IMR-90 (cell line): Measurements from ENCODE around the gene SERPINB8. TPM values are rescaled to one million over a fixed set of nuclear protein-coding genes. Genes with fewer than 3 reads are reported as not detected.

Experiments used
- ATAC-seq: fragments of 200-7000 bp; cut with Tn5 transposase; 2 replicates; pipeline ENCODE4 v1.9.1; 2020; ENCODE audit warnings: low read depth, mild to moderate bottlenecking, moderate library complexity
- BruUV-seq: library from RNA; stranded (reverse); fragments of 400-500 nt; replicated peaks from 2 replicates; lab custom pipeline; 2021; lab: Mats Ljungman, UMichigan
- CTCF ChIA-PET: fragments of 300-600 bp; formaldehyde crosslinking; extraction: SDS; loops from one replicate; lab custom pipeline; 2021; ENCODE audit warnings: antibody characterized with exemption; lab: Yijun Ruan, JAX
- POLR2A ChIA-PET: fragments of 300-600 bp; sonication (Branson Sonifier 250); formaldehyde crosslinking; loops from one replicate; lab custom pipeline; 2022; ENCODE audit warnings: antibody characterized with exemption; ENCODE audit not compliant: unreplicated experiment; lab: Charles Lee
- DNase-seq: peaks from one replicate; pipeline ENCODE4 v3.0.0; 2013
- H2AFZ ChIP-seq: replicated peaks from 2 replicates; pipeline ENCODE3; 2013; ENCODE audit warnings: low read length, mild to moderate bottlenecking; ENCODE audit not compliant: poor library complexity
- H2AK5ac ChIP-seq: 2 replicates; pipeline ENCODE4 v1.6.1; 2013; ENCODE audit warnings: low read depth, low read length, inconsistent platforms
- H2AK9ac ChIP-seq: replicated peaks from 2 replicates; pipeline ENCODE3; 2013; ENCODE audit warnings: mild to moderate bottlenecking, low read depth, low read length, moderate library complexity; ENCODE audit not compliant: poor library complexity
- H2BK120ac ChIP-seq: 2 replicates; pipeline ENCODE4 v1.6.1; 2013; ENCODE audit warnings: low read depth, low read length, inconsistent platforms
- H2BK15ac ChIP-seq: 3 replicates; pipeline ENCODE4 v1.6.1; 2013; ENCODE audit warnings: low read depth, low read length, inconsistent platforms
- H2BK20ac ChIP-seq: 2 replicates; pipeline ENCODE4 v1.6.1; 2013; ENCODE audit warnings: low read depth, mild to moderate bottlenecking, inconsistent platforms, low read length, moderate library complexity
- H2BK5ac ChIP-seq: 2 replicates; pipeline ENCODE4 v1.6.1; 2013; ENCODE audit warnings: mild to moderate bottlenecking, low read depth, low read length, inconsistent platforms; ENCODE audit not compliant: poor library complexity, severe bottlenecking
- H3K14ac ChIP-seq: replicated peaks from 2 replicates; pipeline ENCODE4 v1.6.1; 2013; ENCODE audit warnings: low read depth, low read length, inconsistent platforms
- H3K18ac ChIP-seq: 2 replicates; pipeline ENCODE4 v1.6.1; 2013; ENCODE audit warnings: low read depth, low read length, control low read depth
- H3K23ac ChIP-seq: 2 replicates; pipeline ENCODE4 v1.6.1; 2013; ENCODE audit warnings: low read depth, low read length, inconsistent platforms
- H3K27ac ChIP-seq: 2 replicates; pipeline ENCODE4 v1.5.1; 2013; ENCODE audit warnings: mild to moderate bottlenecking, control low read depth, low read length; ENCODE audit not compliant: insufficient read depth
- H3K27me3 ChIP-seq: 2 replicates; pipeline ENCODE4 v1.6.1; 2013; ENCODE audit warnings: low read length; ENCODE audit not compliant: control insufficient read depth, insufficient read depth
- H3K36me3 ChIP-seq: 2 replicates; pipeline ENCODE4 v1.6.1; 2013; ENCODE audit warnings: low read length, mixed read lengths; ENCODE audit not compliant: control insufficient read depth, insufficient read depth
- H3K4ac ChIP-seq: 2 replicates; pipeline ENCODE4 v1.6.1; 2013; ENCODE audit warnings: low read depth, low read length, inconsistent platforms
- H3K4me1 ChIP-seq: 2 replicates; pipeline ENCODE4 v1.6.1; 2013; ENCODE audit warnings: low read length, mixed read lengths; ENCODE audit not compliant: control insufficient read depth, insufficient read depth
- H3K4me2 ChIP-seq: 2 replicates; pipeline ENCODE4 v1.6.1; 2013; ENCODE audit warnings: low read depth, mild to moderate bottlenecking, control low read depth, low read length, moderate library complexity
- H3K4me3 ChIP-seq: 2 replicates; pipeline ENCODE4 v1.5.1; 2013; ENCODE audit warnings: low read depth, mild to moderate bottlenecking, control low read depth, low read length, moderate library complexity; ENCODE audit not compliant: insufficient read depth
- H3K56ac ChIP-seq: 2 replicates; pipeline ENCODE4 v1.6.1; 2013; ENCODE audit warnings: low read length, inconsistent platforms; ENCODE audit not compliant: insufficient read depth; ENCODE audit errors: extremely low read depth
- H3K79me1 ChIP-seq, 2 experiments: 2 replicates each; pipeline ENCODE4 v1.6.1; 2013; ENCODE audit warnings: low read length in 2 of 2, inconsistent platforms in 1 of 2, low read depth in 1 of 2
- H3K9ac ChIP-seq: 2 replicates; pipeline ENCODE4 v1.6.1; 2013; ENCODE audit warnings: low read depth, low read length, control low read depth
- H3K9me1 ChIP-seq: 2 replicates; pipeline ENCODE4 v1.6.1; 2013; ENCODE audit warnings: low read length, inconsistent platforms; ENCODE audit not compliant: insufficient read depth
- H3K9me3 ChIP-seq: 2 replicates; pipeline ENCODE4 v1.6.1; 2013; ENCODE audit warnings: low read length; ENCODE audit not compliant: control insufficient read depth, insufficient read depth
- H4K20me1 ChIP-seq: 2 replicates; pipeline ENCODE4 v1.6.1; 2013; ENCODE audit warnings: low read length, inconsistent platforms; ENCODE audit not compliant: insufficient read depth
- H4K5ac ChIP-seq: 2 replicates; pipeline ENCODE4 v1.6.1; 2013; ENCODE audit warnings: mild to moderate bottlenecking, low read depth, low read length, control low read depth
- H4K8ac ChIP-seq, 2 experiments: 2 replicates each; pipeline ENCODE4 v1.6.1; 2013; ENCODE audit warnings: low read depth in 2 of 2, low read length in 2 of 2, control low read depth in 1 of 2, inconsistent platforms in 1 of 2
- H4K91ac ChIP-seq: 2 replicates; pipeline ENCODE4 v1.6.1; 2013; ENCODE audit warnings: low read depth, low read length, inconsistent platforms; ENCODE audit not compliant: insufficient read depth
- BHLHE40 ChIP-seq: fragments of 150-350 bp; IDR thresholded peaks from 2 replicates; pipeline ENCODE4 v1.6.1; 2016; ENCODE audit warnings: mild to moderate bottlenecking, low read depth, low read length
- CEBPB ChIP-seq: IDR thresholded peaks from 2 replicates; pipeline ENCODE4 v1.6.1; 2012; ENCODE audit warnings: low read depth, low read length, improper control_type of control experiment
- CHD1 ChIP-seq: IDR thresholded peaks from 2 replicates; pipeline ENCODE4 v1.6.1; 2012; ENCODE audit warnings: low read depth, low read length, improper control_type of control experiment
- CTCF ChIP-seq: conservative IDR thresholded peaks from 2 replicates; pipeline ENCODE4 v1.5.1; 2012; ENCODE audit warnings: mild to moderate bottlenecking, low read depth, low read length, improper control_type of control experiment
- ELK1 ChIP-seq: fragments of 150-350 bp; IDR thresholded peaks from 2 replicates; pipeline ENCODE4 v1.6.1; 2016; ENCODE audit warnings: low read depth, mild to moderate bottlenecking, low read length, moderate library complexity, borderline replicate concordance
- FOS ChIP-seq: fragments of 150-350 bp; IDR thresholded peaks from 2 replicates; pipeline ENCODE4 v1.6.1; 2016; ENCODE audit warnings: low read depth, low read length
- MAFK ChIP-seq: IDR thresholded peaks from 2 replicates; pipeline ENCODE4 v1.6.1; 2012; ENCODE audit warnings: low read depth, low read length, improper control_type of control experiment
- MAZ ChIP-seq: IDR thresholded peaks from 2 replicates; pipeline ENCODE4 v1.6.1; 2012; ENCODE audit warnings: low read depth, mild to moderate bottlenecking, low read length, improper control_type of control experiment, moderate library complexity, borderline replicate concordance
- MXI1 ChIP-seq: IDR thresholded peaks from 2 replicates; pipeline ENCODE4 v1.6.1; 2012; ENCODE audit warnings: low read depth, mild to moderate bottlenecking, low read length, moderate library complexity, borderline replicate concordance
- NFE2L2 ChIP-seq: fragments of 150-350 bp; IDR thresholded peaks from 2 replicates; pipeline ENCODE4 v1.6.1; 2016; ENCODE audit warnings: low read depth, mild to moderate bottlenecking, low read length
- POLR2A ChIP-seq: IDR thresholded peaks from 2 replicates; pipeline ENCODE4 v1.6.1; 2012; ENCODE audit warnings: mild to moderate bottlenecking, low read depth, low read length
- RAD21 ChIP-seq: IDR thresholded peaks from 2 replicates; pipeline ENCODE4 v1.6.1; 2012; ENCODE audit warnings: low read length, improper control_type of control experiment
- RCOR1 ChIP-seq: IDR thresholded peaks from 2 replicates; pipeline ENCODE4 v1.6.1; 2012; ENCODE audit warnings: mild to moderate bottlenecking, low read length, improper control_type of control experiment; ENCODE audit not compliant: insufficient replicate concordance
- RFX5 ChIP-seq: IDR thresholded peaks from 2 replicates; pipeline ENCODE4 v1.8.0; 2012; ENCODE audit warnings: low read depth, mild to moderate bottlenecking, low read length, moderate library complexity
- SMC3 ChIP-seq: fragments of 150-350 bp; IDR thresholded peaks from 2 replicates; pipeline ENCODE4 v1.6.1; 2016; ENCODE audit warnings: low read depth, mild to moderate bottlenecking, antibody characterized with exemption, low read length, moderate library complexity
- USF2 ChIP-seq: fragments of 150-350 bp; IDR thresholded peaks from 2 replicates; pipeline ENCODE4 v1.6.1; 2017; ENCODE audit warnings: mild to moderate bottlenecking, antibody characterized with exemption, low read length, low read depth
- WGBS, 2 experiments: methylation state at CpG; one replicate each; pipeline versions ENCODE4 v1.1.5 to v1.1.7; 2013; ENCODE audit warnings: missing lambda C conversion rate in 2 of 2; ENCODE audit not compliant: insufficient read length in 1 of 2; ENCODE audit errors: extremely low coverage in 2 of 2; 5-methylcytosine and 5-hydroxymethylcytosine counted together
- dilution Hi-C: fragments of 300-500 bp; cut with HindIII; formaldehyde crosslinking; loops from one replicate; pipeline ENCODE4 v1.14.3; 2018; ENCODE audit warnings: low sequenced_read_pairs; ENCODE audit not compliant: unreplicated experiment
- in situ Hi-C: fragments of 300-500 bp; cut with MboI; formaldehyde crosslinking; loops from 3 replicates; pipeline ENCODE4 v1.14.3; 2019; ENCODE audit warnings: low sequenced_read_pairs, inconsistent platforms, mixed read lengths
- intact Hi-C: fragments of 100-400 bp; cut with micrococcal nuclease; formaldehyde crosslinking; loops from 2 replicates; pipeline ENCODE4 v1.10.0; 2022
- polyA plus RNA-seq, 3 experiments: library from polyadenylated mRNA; depleted of rRNA; stranded (reverse); fragments of >200 nt; gene quantifications; 2 replicates each; pipeline ENCODE4 v1.2.3, GENCODE V29; 2012; ENCODE audit warnings: low replicate concordance in 1 of 3
- total RNA-seq: library from RNA; depleted of rRNA; stranded (reverse); fragments of >200 nt; gene quantifications from 2 replicates; pipeline ENCODE4 v1.2.3, GENCODE V29; 2012

Gene SERPINB8
- total and polyA plus RNA-seq, 2 of the 4 experiments (the other 2 are of a cell fraction) = 14.3 to 16.7 TPM

GRCh38 chr18:64017870-64018269 lies 48.0 kb downstream of the SERPINB8 start:
- H3K9ac ChIP-seq = no peak overlapping the region

More at GRCh38 chr18:64017870-64018269, 48.0 kb downstream of the SERPINB8 start:
- H2BK20ac ChIP-seq = no peak overlapping the region
- no peak overlapping the region for H3K27ac ChIP-seq
- ATAC-seq = no peak
- no peak overlapping the region for H2BK5ac ChIP-seq
- H2BK120ac ChIP-seq = no peak overlapping the region
- no peak overlapping the region for H3K4me2 ChIP-seq
- whole genome bisulfite sequencing, 2 experiments = no CpG with 5 or more reads among the region's 1 CpG
- no peaks in the 10 kb centered on the region for H4K20me1 ChIP-seq
- TF ChIP-seq MAZ (no peak), RCOR1 (no peak), CEBPB (no peak), RAD21 (peak; percentile 46), MXI1 (no peak), ELK1 (no peak), CHD1 (no peak), BHLHE40 (no peak), SMC3 (peak; percentile 20; the same call in 1 of the 2 replicates), NFE2L2 (no peak), POLR2A (no peak), USF2 (no peak), FOS (no peak), MAFK (no peak), CTCF (peak; percentile 47), RFX5 (no peak)
- H4K5ac ChIP-seq = no peak overlapping the region
- no peaks in the 10 kb centered on the region for H3K4me1 ChIP-seq
- H3K56ac ChIP-seq = no peak overlapping the region
- no peaks in the 10 kb centered on the region for H3K9me1 ChIP-seq
- H3K27me3 ChIP-seq = peaks cover 10% of the 10 kb centered on the region
- DNase-seq = peak; percentile 13
- H3K9me3 ChIP-seq = no peaks in the 10 kb centered on the region
- H3K4me3 ChIP-seq = no peak overlapping the region
- no peak overlapping the region for H3K23ac ChIP-seq
- no peak overlapping the region for H2AK5ac ChIP-seq
- dilution Hi-C loops = no loop called here
- no peak overlapping the region for H3K18ac ChIP-seq
- intact Hi-C loops = no loop called here
- ChIA-PET POLR2A (no interaction called here), CTCF (no interaction called here)
- no peak overlapping the region for H3K4ac ChIP-seq
- in situ Hi-C loops = no loop called here
- no peak overlapping the region for H4K91ac ChIP-seq
- H2BK15ac ChIP-seq = no peak overlapping the region
- no peaks in the 10 kb centered on the region for H3K36me3 ChIP-seq
- H3K79me1 ChIP-seq = no peaks in the 10 kb centered on the region
- no peak overlapping the region for H2AK9ac ChIP-seq
- H4K8ac ChIP-seq = no peak overlapping the region
- no peak overlapping the region for H3K14ac ChIP-seq
- BruUV-seq = no TSS peak
- no peak overlapping the region for H2AFZ ChIP-seq
